ENCODE results near the gene GAN. TPM values are rescaled to one million over a fixed set of nuclear protein-coding genes. Genes with fewer than 3 reads are reported as not detected.

The GAN gene
- polyA plus RNA-seq, 4 donors, result 0.27 to 2.5 (median 1.4) TPM

- 24 to 69% (median 38%) methylated on average over 9 of the region's 9 CpGs for WGBS, 3 donors
- Histone ChIP-seq H3K4me3 (ENCODE audit: low read depth in 1 of 3, low read length in 3 of 3) (no peak overlapping the region), H3K27ac (ENCODE audit: low read depth in 1 of 3, low read length in 2 of 3) (peak overlapping the region; percentile 68 to 89 (median 82)), H3K4me1 (ENCODE audit: control insufficient read depth in 3 of 3, insufficient read depth in 2 of 3, low read depth in 1 of 3, low read length in 2 of 3) (peaks cover 9 to 34% (median 13%) of the 10 kb centered on the region in 3 donors), H3K9me3 (ENCODE audit: control insufficient read depth in 2 of 2, insufficient read depth in 1 of 2, low read depth in 1 of 2, low read length in 1 of 2) (no peaks in the 10 kb centered on the region), H3K36me3 (ENCODE audit: control insufficient read depth in 3 of 3, insufficient read depth in 2 of 3, low read depth in 1 of 3, low read length in 3 of 3) (peaks cover 0 to 3% (median 2%) of the 10 kb centered on the region in 3 donors), H3K27me3 (ENCODE audit: control insufficient read depth in 3 of 3, insufficient read depth in 3 of 3, low read length in 3 of 3) (no peaks in the 10 kb centered on the region)
- FAIRE-seq (no peak), DNase-seq (peak; percentile 78 to 93)
Measured at GRCh38 chr16:81275795-81276194, 39.0 kb upstream of the GAN start.

DNA sequence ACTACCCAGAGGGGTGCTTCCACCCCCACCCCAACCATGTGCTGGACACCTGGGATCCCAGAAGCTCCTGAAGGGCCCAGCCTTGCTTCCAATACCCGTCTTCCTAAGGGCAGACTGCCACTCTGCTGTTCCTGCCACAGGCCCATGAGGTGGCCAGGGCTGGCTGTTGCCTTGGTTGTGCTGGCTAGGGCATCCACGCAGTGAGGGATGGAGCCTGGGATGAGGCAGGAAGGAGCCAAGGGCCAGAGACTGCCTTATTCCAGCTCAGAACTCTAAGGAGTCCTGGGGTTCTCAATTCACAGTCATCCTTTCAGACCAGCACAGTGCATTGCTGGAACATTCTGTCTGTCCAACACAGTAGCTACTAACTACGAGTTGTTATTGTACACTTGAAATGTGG lies 38.4 kb upstream of the GAN start:
- no peak for FAIRE-seq
- Histone ChIP-seq H3K4me3 (ENCODE audit: low read depth in 1 of 3, low read length in 3 of 3) (no peak overlapping the region), H3K27me3 (ENCODE audit: control insufficient read depth in 3 of 3, insufficient read depth in 3 of 3, low read length in 3 of 3) (no peaks in the 10 kb centered on the region), H3K36me3 (ENCODE audit: control insufficient read depth in 3 of 3, insufficient read depth in 2 of 3, low read depth in 1 of 3, low read length in 3 of 3) (peaks cover 0 to 3% (median 2%) of the 10 kb centered on the region in 3 donors), H3K9me3 (ENCODE audit: control insufficient read depth in 2 of 2, insufficient read depth in 1 of 2, low read depth in 1 of 2, low read length in 1 of 2) (no peaks in the 10 kb centered on the region), H3K4me1 (ENCODE audit: control insufficient read depth in 3 of 3, insufficient read depth in 2 of 3, low read depth in 1 of 3, low read length in 2 of 3) (peaks cover 9 to 34% (median 13%) of the 10 kb centered on the region in 3 donors), H3K27ac (ENCODE audit: low read depth in 1 of 3, low read length in 2 of 3) (peak overlapping the region; percentile 28 to 79 (median 68))
- DNase-seq, result no peak
- WGBS, 3 donors, result 82 to 96% (median 84%) methylated on average over 3 of the region's 3 CpGs

DNA sequence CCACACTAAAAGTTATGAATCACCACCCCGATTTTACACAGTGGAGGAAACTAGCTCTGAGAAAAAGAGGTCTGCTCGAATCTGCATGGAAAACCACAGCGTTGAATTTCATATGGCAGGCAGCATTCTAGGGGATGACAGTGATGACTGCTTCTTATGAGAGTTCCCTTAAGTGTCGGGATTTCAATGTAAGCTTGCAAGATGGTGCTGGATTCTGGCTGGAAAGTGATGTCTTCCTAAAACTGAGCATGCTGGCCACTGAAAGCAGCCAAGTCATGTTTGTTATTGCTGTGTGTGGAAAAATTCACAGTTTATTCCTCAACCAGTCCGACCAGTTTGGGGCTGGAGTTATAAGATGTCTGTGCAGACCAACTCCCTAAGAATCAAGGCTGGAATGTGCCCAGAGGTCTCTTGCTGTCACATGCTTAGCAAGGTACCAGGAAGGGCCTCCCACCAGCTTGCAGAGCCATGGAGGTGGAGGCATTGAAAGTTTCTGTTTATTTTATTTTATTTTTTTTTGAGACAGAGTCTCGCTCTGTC lies 37.2 kb upstream of the GAN start:
- Histone ChIP-seq H3K9me3 (ENCODE audit: control insufficient read depth in 2 of 2, insufficient read depth in 1 of 2, low read depth in 1 of 2, low read length in 1 of 2) (no peaks in the 10 kb centered on the region), H3K4me3 (ENCODE audit: low read depth in 1 of 3, low read length in 3 of 3) (no peak overlapping the region), H3K4me1 (ENCODE audit: control insufficient read depth in 3 of 3, insufficient read depth in 2 of 3, low read depth in 1 of 3, low read length in 2 of 3) (peaks cover 9 to 34% (median 13%) of the 10 kb centered on the region in 3 donors), H3K36me3 (ENCODE audit: control insufficient read depth in 3 of 3, insufficient read depth in 2 of 3, low read depth in 1 of 3, low read length in 3 of 3) (peaks cover 0 to 3% (median 2%) of the 10 kb centered on the region in 3 donors), H3K27me3 (ENCODE audit: control insufficient read depth in 3 of 3, insufficient read depth in 3 of 3, low read length in 3 of 3) (no peaks in the 10 kb centered on the region), H3K27ac (ENCODE audit: low read depth in 1 of 3, low read length in 2 of 3) (no peak overlapping the region)
- FAIRE-seq (no peak), DNase-seq (peak; percentile 42 to 58)
- WGBS, 3 donors, result 61 to 72% (median 62%) methylated on average over 6 of the region's 6 CpGs

DNA sequence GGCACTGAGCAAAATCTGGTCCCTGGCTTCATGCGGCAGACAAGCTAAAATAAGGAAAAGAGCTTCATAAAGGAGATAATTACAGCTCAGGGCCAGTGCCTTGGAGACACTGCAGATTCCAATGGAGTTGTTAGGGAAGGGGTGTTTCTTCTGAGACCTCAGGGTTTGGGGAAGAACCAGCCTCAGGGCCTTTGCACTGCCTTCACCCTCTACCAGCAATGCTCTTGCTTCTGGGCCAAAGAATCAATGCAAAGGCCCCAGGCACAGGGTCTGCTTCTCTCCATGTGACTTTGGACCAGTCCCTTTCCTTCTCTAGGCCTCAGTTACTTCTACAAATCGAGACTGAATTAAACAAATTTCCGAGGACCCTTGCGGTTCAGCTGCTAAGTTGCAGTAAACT lies 36.2 kb upstream of the GAN start:
- Histone ChIP-seq H3K9me3 (ENCODE audit: control insufficient read depth in 2 of 2, insufficient read depth in 1 of 2, low read depth in 1 of 2, low read length in 1 of 2) (no peaks in the 10 kb centered on the region), H3K27ac (ENCODE audit: low read depth in 1 of 3, low read length in 2 of 3) (no peak overlapping the region), H3K4me1 (ENCODE audit: control insufficient read depth in 3 of 3, insufficient read depth in 2 of 3, low read depth in 1 of 3, low read length in 2 of 3) (peaks cover 9 to 30% (median 10%) of the 10 kb centered on the region in 3 donors), H3K4me3 (ENCODE audit: low read depth in 1 of 3, low read length in 3 of 3) (no peak overlapping the region), H3K36me3 (ENCODE audit: control insufficient read depth in 3 of 3, insufficient read depth in 2 of 3, low read depth in 1 of 3, low read length in 3 of 3) (peaks cover 0 to 3% (median 0%) of the 10 kb centered on the region in 3 donors), H3K27me3 (ENCODE audit: control insufficient read depth in 3 of 3, insufficient read depth in 3 of 3, low read length in 3 of 3) (no peaks in the 10 kb centered on the region)
- WGBS, 3 donors, result 89 to 97% (median 93%) methylated on average over 4 of the region's 4 CpGs
- DNase-seq (no peak), FAIRE-seq (no peak)

DNA sequence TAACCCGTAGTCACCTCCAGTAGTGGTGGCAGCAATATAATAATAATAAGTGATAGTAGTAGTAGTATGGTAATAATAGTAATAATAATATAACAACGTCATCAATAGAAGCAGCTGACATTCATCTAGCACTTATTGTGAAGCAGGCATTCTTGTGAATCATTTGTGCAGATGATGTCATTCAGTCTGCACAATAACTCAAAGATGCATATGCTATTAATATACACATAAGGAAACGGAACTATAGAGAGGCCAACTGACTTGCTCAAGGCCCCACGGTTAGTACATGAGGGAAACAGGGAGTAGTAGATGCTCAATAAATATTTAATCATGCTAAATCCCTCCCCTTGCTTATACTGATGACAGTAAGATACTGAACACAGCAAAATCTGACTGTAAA lies 35.4 kb upstream of the GAN start:
- Histone ChIP-seq H3K27me3 (ENCODE audit: control insufficient read depth in 3 of 3, insufficient read depth in 3 of 3, low read length in 3 of 3) (no peaks in the 10 kb centered on the region), H3K4me1 (ENCODE audit: control insufficient read depth in 3 of 3, insufficient read depth in 2 of 3, low read depth in 1 of 3, low read length in 2 of 3) (peaks cover 9 to 24% (median 10%) of the 10 kb centered on the region in 3 donors), H3K27ac (ENCODE audit: low read depth in 1 of 3, low read length in 2 of 3) (no peak overlapping the region), H3K9me3 (ENCODE audit: control insufficient read depth in 2 of 2, insufficient read depth in 1 of 2, low read depth in 1 of 2, low read length in 1 of 2) (no peaks in the 10 kb centered on the region), H3K4me3 (ENCODE audit: low read depth in 1 of 3, low read length in 3 of 3) (no peak overlapping the region), H3K36me3 (ENCODE audit: control insufficient read depth in 3 of 3, insufficient read depth in 2 of 3, low read depth in 1 of 3, low read length in 3 of 3) (peaks cover 0 to 3% (median 0%) of the 10 kb centered on the region in 3 donors)
- no peak for FAIRE-seq
- 65 to 79% (median 75%) methylated on average over 4 of the region's 4 CpGs for WGBS, 3 donors
- DNase-seq, result no peak

GRCh38 chr16:81280393-81280792 lies 34.4 kb upstream of the GAN start:
- FAIRE-seq (no peak), DNase-seq (no peak)
- H3K4me1 ChIP-seq (ENCODE audit: control insufficient read depth in 3 of 3, insufficient read depth in 2 of 3, low read depth in 1 of 3, low read length in 2 of 3), result peaks cover 1 to 14% (median 6%) of the 10 kb centered on the region in 3 donors
- H3K36me3 ChIP-seq (ENCODE audit: control insufficient read depth in 3 of 3, insufficient read depth in 2 of 3, low read depth in 1 of 3, low read length in 3 of 3), result peaks cover 0 to 3% (median 0%) of the 10 kb centered on the region in 3 donors
- H3K27me3 ChIP-seq (ENCODE audit: control insufficient read depth in 3 of 3, insufficient read depth in 3 of 3, low read length in 3 of 3), result no peaks in the 10 kb centered on the region
- H3K9me3 ChIP-seq (ENCODE audit: control insufficient read depth in 2 of 2, insufficient read depth in 1 of 2, low read depth in 1 of 2, low read length in 1 of 2), result no peaks in the 10 kb centered on the region
- no peak overlapping the region for H3K4me3 ChIP-seq (ENCODE audit: low read depth in 1 of 3, low read length in 3 of 3)
- 51 to 59% (median 54%) methylated on average over 3 of the region's 3 CpGs for WGBS, 3 donors
- H3K27ac ChIP-seq (ENCODE audit: low read depth in 1 of 3, low read length in 2 of 3), result no peak overlapping the region

DNA sequence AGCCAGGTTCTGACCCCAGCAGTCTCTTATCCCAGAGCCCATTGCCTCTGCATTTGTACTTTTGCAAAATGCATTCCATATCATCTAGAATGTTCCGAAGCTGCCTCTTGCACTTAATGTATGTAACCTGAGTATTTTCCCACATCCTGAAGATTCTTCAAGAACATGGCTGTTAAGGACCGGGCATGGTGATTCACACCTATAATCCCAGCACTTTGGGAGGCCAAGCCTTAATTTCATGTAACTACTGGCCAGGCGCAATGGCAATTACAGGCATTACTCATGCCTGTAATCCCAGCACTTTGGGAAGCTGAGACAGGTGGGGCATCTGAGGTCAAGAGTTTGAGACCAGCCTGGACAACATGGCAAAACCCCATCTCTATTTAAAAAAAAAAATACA lies 31.7 kb upstream of the GAN start:
- Histone ChIP-seq H3K27ac (ENCODE audit: low read depth in 1 of 3, low read length in 2 of 3) (no peak overlapping the region), H3K9me3 (ENCODE audit: control insufficient read depth in 2 of 2, insufficient read depth in 1 of 2, low read depth in 1 of 2, low read length in 1 of 2) (no peaks in the 10 kb centered on the region), H3K27me3 (ENCODE audit: control insufficient read depth in 3 of 3, insufficient read depth in 3 of 3, low read length in 3 of 3) (no peaks in the 10 kb centered on the region), H3K36me3 (ENCODE audit: control insufficient read depth in 3 of 3, insufficient read depth in 2 of 3, low read depth in 1 of 3, low read length in 3 of 3) (no peaks in the 10 kb centered on the region), H3K4me1 (ENCODE audit: control insufficient read depth in 3 of 3, insufficient read depth in 2 of 3, low read depth in 1 of 3, low read length in 2 of 3) (no peaks in the 10 kb centered on the region), H3K4me3 (ENCODE audit: low read depth in 1 of 3, low read length in 3 of 3) (no peak overlapping the region)
- DNase-seq, result no peak
- WGBS, 3 donors, result 90 to 96% (median 94%) methylated on average over 3 of the region's 3 CpGs
- FAIRE-seq, result no peak

DNA sequence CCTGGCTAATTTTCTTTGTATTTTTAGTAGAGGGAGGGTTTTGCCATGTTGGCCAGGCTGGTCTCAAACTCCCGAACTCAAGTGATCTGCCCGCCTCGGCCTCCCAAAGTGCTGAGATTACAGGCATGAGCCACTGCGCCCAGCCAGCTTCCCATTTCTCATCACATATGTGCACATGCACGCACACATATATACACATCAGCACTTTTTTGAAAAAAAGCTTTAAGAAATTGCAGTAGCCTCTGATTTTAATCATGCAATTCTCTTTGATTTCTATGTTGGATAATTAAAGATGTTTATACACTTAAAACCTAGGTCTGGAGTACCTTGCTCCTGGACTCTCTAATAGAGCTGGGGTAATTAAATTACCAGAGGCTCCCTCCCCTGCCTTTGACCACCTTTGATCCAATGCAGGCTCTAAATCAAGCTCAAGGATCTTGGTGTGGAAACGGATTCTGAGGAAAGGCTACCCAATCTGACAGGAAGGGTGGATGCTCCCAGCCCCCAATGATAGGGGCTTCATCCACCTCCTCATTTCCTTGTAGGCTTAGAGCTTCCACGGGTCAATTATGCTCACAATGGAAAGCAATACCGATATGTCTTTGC lies 29.7 kb upstream of the GAN start:
- Histone ChIP-seq H3K36me3 (ENCODE audit: control insufficient read depth in 3 of 3, insufficient read depth in 2 of 3, low read depth in 1 of 3, low read length in 3 of 3) (no peaks in the 10 kb centered on the region), H3K4me1 (ENCODE audit: control insufficient read depth in 3 of 3, insufficient read depth in 2 of 3, low read depth in 1 of 3, low read length in 2 of 3) (no peaks in the 10 kb centered on the region), H3K4me3 (ENCODE audit: low read depth in 1 of 3, low read length in 3 of 3) (no peak overlapping the region), H3K27ac (ENCODE audit: low read depth in 1 of 3, low read length in 2 of 3) (no peak overlapping the region), H3K9me3 (ENCODE audit: control insufficient read depth in 2 of 2, insufficient read depth in 1 of 2, low read depth in 1 of 2, low read length in 1 of 2) (no peaks in the 10 kb centered on the region), H3K27me3 (ENCODE audit: control insufficient read depth in 3 of 3, insufficient read depth in 3 of 3, low read length in 3 of 3) (no peaks in the 10 kb centered on the region)
- no peak for FAIRE-seq
- no peak for DNase-seq
- 78 to 82% (median 81%) methylated on average over 8 of the region's 8 CpGs for WGBS, 3 donors

Measured in small intestine (tissue), 7 donors.